ENCODE measurements around the gene FHIT.

Gene FHIT

DNA sequence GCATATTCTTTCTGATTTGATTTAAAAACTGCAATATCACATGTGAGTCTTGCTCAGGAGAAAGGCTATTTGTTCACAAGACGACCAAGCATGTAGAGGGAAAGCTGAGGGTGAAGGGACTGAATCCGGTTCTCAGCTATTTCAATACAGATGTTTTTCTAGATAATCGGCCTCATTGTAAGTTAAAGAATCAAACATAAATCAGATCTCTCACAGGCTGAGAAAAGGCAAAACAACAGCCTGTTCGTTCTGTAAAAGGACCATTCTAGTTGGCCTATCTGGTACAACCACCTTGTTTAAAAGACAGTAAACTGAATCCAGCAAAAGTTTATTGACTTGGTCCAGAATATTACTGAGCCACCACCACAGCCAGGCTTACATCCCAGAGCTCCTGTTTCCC is 1155.7 kb downstream of the FHIT start:
- no peak for TF ChIP-seq CTCF (IDR thresholded peaks at IDR 0.05; ENCODE audit: insufficient read depth, missing control alignments)
- DNase-seq (ENCODE audit: insufficient read length, low spot score), result no peak
- no peak for FAIRE-seq

GRCh38 chr3:60094392-60094947 is 1156.8 kb downstream of the FHIT start:
- DNase-seq (ENCODE audit: insufficient read length, low spot score), result no peak
- no peak for FAIRE-seq

GRCh38 chr3:60090548-60090947 is 1160.7 kb downstream of the FHIT start:
- FAIRE-seq (no peak), DNase-seq (ENCODE audit: insufficient read length, low spot score) (no peak)
- TF ChIP-seq CTCF (IDR thresholded peaks at IDR 0.05; ENCODE audit: insufficient read depth, missing control alignments), result no peak

More at GRCh38 chr3:60094392-60094947, 1156.8 kb downstream of the FHIT start:
- no peak for TF ChIP-seq CTCF (IDR thresholded peaks at IDR 0.05; ENCODE audit: insufficient read depth, missing control alignments)

DNA sequence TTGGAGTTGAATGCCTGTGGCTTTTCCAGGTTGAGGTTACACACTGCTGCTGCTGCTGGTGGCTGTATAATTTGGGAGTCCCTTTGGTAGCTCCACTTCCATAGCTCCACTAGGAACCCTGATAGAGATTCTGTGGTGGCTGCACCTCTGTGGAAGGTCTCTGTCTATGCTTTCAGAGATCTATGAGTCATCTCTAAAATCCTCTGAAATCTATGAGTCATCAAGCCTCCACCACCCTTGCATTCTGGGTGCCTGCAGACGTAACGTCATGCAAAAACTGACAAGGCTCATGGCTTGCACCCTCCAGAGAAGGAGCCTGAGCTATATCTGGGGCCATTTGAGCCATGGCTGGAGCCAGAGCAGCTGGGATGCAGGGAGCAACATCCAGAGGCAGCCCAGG is 1164.4 kb downstream of the FHIT start:
- DNase-seq (ENCODE audit: insufficient read length, low spot score), result no peak
- TF ChIP-seq CTCF (IDR thresholded peaks at IDR 0.05; ENCODE audit: insufficient read depth, missing control alignments), result no peak

DNA sequence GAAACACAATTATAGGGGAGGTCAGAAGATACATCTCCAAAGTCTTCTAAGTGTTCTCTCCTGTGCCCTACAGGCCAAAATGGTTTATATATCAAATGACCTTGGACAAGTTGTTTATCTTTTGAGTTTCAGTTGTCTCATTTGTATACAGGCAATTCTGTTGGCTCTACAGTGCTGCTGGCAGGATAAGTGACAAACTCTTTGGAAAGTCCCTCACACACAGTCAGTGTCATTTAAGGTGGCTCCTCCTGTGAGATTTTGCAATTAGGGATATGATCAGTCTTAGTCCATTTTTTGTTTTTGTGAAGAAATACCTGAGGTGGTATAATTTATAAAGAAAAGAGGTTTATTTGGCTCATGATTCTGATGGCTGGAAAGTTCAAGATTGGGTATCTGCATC is 1165.6 kb downstream of the FHIT start:
- DNase-seq (ENCODE audit: insufficient read length, low spot score) (no peak), FAIRE-seq (no peak)
- TF ChIP-seq CTCF (IDR thresholded peaks at IDR 0.05; ENCODE audit: insufficient read depth, missing control alignments), result no peak

More for the DNA sequence above, 1164.4 kb downstream of the FHIT start:
- FAIRE-seq, result no peak

GRCh38 chr3:60081381-60082095 is 1169.7 kb downstream of the FHIT start:
- no peak for TF ChIP-seq CTCF (IDR thresholded peaks at IDR 0.05; ENCODE audit: insufficient read depth, missing control alignments)
- DNase-seq (ENCODE audit: insufficient read length, low spot score) (no peak), FAIRE-seq (no peak)

DNA sequence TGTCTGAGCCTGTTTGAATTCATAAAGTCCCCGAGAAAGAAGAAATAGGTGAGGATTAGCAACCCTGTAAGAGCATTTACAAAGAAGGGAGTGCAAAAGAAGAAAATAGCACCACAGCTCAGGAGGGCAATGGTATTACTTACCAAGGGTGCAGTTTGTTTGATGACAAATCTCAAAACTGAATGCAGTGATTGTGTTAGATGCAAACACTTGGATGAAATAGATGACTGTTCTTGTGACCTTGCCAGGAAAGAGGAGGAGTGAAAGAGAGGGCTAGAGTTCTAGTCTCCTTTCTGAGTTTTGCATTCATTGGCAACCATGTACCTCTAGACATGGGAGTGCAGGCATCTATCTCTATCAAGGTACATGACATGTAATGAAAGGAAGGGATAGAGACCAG is 1170.6 kb downstream of the FHIT start:
- FAIRE-seq, result no peak
- DNase-seq (ENCODE audit: insufficient read length, low spot score), result no peak
- TF ChIP-seq CTCF (IDR thresholded peaks at IDR 0.05; ENCODE audit: insufficient read depth, missing control alignments), result no peak

Measured in D721Med (cell line).